NCI-H526 (cell line): ENCODE data around the gene IFITM10.
"Not testable (repeated sequence)": the region's sequence is repeated elsewhere in the genome, so short reads cannot be mapped to it uniquely, and the experiment has no call there.

Experiments
- DNase-seq, 2 experiments: peaks; one replicate each; lab custom pipeline; 2025; lab: John Stamatoyannopoulos, UW

The IFITM10 gene

GRCh38 chr11:1778141-1778911 is 27.9 kb upstream of the IFITM10 start:
- no peak for DNase-seq

GRCh38 chr11:1777737-1778136 is 27.3 kb upstream of the IFITM10 start:
- no peak for DNase-seq

GRCh38 chr11:1776944-1777715 is 26.7 kb upstream of the IFITM10 start:
- no peak for DNase-seq

GRCh38 chr11:1776331-1776851 is 26.0 kb upstream of the IFITM10 start:
- DNase-seq = no peak

GRCh38 chr11:1774886-1775285 is 24.5 kb upstream of the IFITM10 start:
- no peak for DNase-seq

- DNase-seq = no peak
Measured at GRCh38 chr11:1773994-1774550, 23.7 kb upstream of the IFITM10 start.

GRCh38 chr11:1773131-1773993 is 23.0 kb upstream of the IFITM10 start:
- no peak for DNase-seq

- no peak for DNase-seq
Measured at GRCh38 chr11:1772270-1773130, 22.1 kb upstream of the IFITM10 start.

GRCh38 chr11:1771700-1772099 is 21.3 kb upstream of the IFITM10 start:
- no peak for DNase-seq

GRCh38 chr11:1771273-1771672 is 20.9 kb upstream of the IFITM10 start:
- no peak for DNase-seq

GRCh38 chr11:1770528-1770927 is 20.1 kb upstream of the IFITM10 start:
- no peak for DNase-seq

GRCh38 chr11:1770061-1770460 is 19.7 kb upstream of the IFITM10 start:
- DNase-seq = no peak

- DNase-seq = not testable (repeated sequence)
Measured at GRCh38 chr11:1769304-1769936, 19.0 kb upstream of the IFITM10 start.

- DNase-seq = no peak
Measured at GRCh38 chr11:1768141-1768469, 17.7 kb upstream of the IFITM10 start.

GRCh38 chr11:1767399-1768140 is 17.2 kb upstream of the IFITM10 start:
- no peak for DNase-seq

- DNase-seq = no peak
Measured at GRCh38 chr11:1766719-1767398, 16.5 kb upstream of the IFITM10 start.

GRCh38 chr11:1765871-1766718 is 15.7 kb upstream of the IFITM10 start:
- DNase-seq = no peak
